HG02943 (cell line): ENCODE data around the gene CARD14.
"Not testable (repeated sequence)": the region's sequence is repeated elsewhere in the genome, so short reads cannot be mapped to it uniquely, and the experiment has no call there.

Experiments
- ATAC-seq: cut with Tn5 transposase; IDR thresholded peaks from one replicate; pipeline ENCODE4 v1.9.1; 2021; ENCODE audit warnings: mild to moderate bottlenecking, low read depth, moderate library complexity; ENCODE audit not compliant: unreplicated experiment

The CARD14 gene

DNA sequence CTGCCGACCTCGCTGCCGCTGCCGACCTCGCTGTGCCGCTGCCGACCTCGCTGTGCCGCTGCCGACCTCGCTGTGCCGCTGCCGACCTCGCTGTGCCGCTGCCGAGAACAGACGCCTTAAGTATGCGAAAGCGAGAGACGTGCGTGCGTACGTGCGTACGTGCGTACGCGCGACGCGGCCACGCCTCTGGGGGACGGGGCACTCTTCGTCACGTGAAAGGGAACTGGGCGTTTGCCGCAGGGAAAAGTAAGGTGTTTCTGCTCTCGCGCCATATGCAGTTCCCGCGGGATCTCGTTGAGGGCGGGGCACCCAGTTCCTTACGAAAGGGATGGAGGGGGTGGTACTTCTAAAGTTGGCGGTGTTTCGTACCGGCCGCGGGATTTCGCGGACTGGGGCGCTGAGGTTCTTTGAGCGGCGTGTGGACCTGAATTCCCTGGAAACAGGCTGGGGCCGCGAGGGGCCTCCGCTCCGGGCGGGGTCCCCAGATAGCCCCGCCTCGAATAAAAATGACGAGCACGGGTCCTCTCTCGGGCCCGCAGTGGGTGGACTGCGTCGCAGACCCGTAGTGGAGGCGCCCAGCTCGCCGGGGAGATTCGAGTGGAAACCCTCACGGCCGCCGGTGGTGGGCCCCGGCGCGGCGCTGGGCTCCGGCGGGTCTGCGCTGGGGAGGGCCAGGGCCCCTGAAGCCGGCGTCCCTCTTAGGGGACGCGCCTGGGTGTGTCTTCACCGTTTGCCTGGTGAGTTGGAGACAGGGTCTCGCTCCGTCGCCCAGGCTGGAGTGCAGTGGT, 22.6 kb upstream of the CARD14 start, which contains the start of gene EIF4A3:
EIF4A3 (minus strand) TSS at position 94 of the 788 bp plus-strand sequence. CDS start 167 bp downstream, outside the sequence.
- peak; percentile 79 for ATAC-seq

DNA sequence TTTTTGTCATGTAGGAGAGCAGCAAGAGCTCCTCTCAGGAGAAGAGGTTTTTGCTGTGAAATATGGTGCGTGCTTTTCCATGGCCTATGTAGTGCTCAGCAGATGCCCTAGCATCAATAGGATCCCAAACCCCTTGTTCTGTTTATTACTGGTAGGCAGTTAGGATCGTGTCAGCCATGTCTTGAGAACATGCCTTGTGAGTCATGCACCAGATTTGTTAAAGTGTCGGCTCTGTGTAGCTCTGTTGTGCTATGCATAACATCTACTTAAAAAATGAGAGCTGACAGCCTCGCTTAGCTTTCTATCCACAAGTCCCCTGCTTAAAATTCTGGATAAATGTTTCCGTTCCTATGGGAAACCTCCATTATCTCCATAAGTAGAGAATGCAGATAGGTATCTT, 18.5 kb upstream of the CARD14 start:
- no peak for ATAC-seq

DNA sequence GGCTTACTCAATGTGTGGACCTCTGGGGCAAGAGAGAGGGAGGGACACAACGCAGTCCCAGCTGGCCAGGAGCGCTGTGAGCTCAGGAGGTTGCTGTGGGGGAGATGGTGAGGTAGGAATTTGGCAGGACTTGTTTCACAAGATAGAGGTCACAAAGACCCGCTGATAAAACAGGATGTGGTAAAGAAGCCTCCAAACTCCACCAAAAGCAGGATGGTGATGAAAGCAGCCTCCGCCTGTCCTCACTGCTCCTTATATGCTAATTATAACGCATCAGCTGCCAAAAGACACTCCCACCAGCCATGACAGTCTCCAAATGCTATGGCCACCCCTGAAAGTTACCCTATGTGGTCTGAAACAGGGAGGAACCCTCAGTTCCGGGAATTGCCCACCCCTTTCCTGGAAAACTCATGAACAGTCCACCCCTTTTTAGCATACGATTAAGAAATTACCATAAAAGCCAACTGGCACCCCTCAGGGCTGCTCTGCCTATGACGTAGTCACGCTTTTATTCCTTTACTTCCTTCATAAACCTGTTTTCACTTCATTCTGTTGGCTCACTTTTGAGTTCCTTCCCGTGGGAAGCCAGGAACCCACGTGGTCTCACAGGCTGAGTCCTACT, 17.6 kb upstream of the CARD14 start:
- ATAC-seq: no peak

DNA sequence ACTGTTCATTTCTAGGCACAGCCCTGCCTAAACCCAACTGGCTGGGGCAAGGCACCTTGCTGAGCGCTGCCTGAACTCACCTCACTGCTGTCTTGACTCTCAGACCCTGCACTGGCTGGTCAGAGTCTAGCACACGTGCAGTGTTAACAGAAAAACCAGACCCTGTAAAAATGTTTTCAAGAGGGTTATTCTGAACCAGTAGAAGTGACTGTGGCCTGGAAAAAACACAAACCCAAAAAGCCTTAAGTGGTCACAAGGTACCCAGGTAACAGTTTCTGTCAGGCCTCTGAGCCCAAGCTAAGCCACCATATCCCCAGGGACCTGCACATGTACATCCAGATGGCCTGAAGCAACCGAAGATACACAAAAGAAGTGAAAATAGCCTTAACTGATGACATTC, 16.8 kb upstream of the CARD14 start:
- no peak for ATAC-seq

DNA sequence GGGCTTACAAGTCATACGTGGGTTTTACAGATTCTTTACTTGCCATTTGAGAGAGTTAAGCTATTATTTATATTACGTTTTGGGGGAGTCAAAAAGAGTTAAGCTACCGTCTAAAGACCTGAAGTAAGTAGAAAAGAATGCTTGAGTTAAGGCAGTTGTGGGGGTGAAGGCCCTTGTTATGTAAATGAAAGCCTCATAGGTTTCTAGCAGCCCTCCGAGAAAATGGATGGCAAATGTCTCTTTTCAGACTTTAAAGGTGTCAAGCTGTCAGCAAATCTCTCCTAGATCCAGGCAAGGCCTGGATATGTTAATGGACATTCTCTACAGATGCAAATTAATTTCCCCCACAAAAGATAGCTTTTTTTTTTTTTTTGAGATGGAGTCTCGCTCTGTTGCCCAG, 15.7 kb upstream of the CARD14 start:
- ATAC-seq: no peak

DNA sequence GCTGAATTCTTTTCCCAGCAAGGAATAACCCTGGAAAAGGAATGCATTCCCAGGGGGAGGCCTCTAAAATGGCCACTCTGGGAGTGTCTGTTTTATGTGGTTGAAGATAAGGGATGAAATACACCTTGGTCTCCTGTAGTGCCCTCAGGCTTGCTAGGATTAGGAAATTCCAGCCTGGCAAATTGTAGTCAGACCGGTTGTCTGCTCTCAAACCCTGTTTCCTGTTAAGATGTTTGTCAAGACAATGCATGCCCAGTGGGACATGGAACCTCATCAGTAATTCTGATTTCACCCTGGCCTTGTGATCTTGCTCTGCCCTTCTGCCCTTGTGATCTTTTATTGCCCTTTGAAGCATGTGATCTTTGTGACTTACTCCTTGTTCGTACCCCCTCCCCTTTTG, 14.2 kb upstream of the CARD14 start:
- not testable (repeated sequence) for ATAC-seq

DNA sequence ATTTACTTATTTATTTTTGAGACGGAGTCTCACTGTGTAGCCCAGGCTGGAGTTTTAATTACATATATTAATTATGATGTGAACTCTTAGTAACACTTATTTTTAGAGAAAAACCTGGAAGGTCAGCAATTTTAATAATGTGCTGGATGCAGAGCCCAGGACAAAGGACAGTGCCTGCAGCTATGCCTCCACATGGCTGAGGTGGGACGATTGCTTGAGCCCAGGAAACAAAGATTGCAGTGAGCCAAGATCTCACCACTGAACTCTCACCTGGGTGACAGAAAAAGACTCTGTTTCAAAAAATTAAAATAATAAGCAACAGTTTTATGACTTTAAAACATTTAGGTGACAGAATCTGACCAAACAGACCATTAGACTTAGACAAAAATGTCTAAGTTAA, 11.0 kb upstream of the CARD14 start:
- ATAC-seq: no peak

DNA sequence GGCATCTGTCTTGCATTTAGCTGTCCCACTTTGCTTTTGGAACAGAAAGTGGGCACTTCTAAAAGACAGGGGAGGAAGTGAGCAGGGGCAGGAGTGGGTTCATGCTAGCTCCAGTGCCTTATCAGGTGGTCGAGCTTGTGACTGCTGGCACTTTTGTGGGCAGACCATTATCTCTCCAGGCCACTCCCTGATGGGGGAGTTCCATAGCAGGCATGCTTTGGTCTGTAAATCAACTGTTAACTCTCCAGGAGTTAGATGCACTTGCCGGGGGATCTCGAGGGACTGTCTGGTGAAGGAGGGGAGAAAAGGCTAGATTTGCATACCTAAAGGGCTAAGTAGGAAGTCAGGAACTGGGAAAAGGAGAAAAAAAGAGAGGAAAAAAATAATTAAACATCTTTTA, 9.3 kb upstream of the CARD14 start:
- ATAC-seq: no peak

DNA sequence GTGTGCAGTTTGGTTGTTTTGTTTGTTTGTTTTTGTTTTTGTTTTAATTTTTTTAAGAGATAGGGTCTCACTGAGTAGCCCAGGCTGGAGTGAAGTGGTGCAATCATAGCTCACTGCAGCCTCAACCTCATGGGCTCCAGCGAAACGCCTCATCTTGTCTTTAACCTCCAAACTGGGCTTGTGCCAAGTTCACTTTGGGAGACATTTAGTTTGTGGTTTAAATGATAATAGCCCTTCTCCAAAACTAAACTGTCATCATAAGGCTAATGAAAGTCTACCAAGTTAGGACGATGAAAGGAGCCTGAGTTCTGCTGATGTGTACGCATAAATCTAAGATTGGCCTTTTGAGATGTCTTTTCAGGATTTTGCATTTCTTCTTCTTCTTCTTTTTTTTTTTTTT, 6.5 kb upstream of the CARD14 start:
- ATAC-seq: no peak

DNA sequence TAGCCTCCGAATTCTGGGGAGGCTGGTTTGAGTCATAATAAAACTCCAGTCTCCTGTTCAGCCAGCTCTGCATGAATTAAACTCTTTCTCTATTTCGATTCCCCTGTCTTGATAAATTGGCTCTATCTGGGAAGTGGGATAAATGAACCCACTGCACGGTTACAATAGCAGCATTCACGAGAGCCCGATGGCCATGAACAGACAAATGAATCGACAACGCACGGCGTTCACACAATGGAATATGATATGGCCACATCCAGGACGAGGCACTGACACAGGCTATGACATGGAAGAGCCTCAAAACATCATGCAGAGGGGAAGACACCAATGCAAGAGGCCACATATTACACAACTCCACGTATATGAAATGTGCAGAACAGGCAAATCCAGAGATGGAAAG, 5.6 kb upstream of the CARD14 start:
- no peak for ATAC-seq

DNA sequence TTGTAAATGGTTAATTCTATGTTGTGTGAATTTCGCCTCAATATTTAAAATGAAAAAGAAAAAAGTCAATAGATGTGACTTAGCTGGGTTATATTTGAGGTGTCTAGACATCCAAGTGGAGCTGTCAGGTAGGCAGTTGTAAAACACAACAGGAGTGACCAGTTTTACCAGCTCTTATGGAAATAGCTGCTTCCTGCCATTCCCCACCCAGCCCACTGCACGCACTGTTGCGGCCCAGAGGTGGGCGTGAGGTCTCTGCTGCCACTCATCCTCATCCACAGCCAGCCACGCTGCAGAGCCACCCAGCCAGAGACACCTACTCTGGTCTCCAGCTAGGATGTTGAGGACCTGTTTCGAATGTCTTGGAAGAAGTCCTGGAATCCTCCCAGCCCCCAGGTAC, 3.4 kb upstream of the CARD14 start:
- no peak for ATAC-seq

DNA sequence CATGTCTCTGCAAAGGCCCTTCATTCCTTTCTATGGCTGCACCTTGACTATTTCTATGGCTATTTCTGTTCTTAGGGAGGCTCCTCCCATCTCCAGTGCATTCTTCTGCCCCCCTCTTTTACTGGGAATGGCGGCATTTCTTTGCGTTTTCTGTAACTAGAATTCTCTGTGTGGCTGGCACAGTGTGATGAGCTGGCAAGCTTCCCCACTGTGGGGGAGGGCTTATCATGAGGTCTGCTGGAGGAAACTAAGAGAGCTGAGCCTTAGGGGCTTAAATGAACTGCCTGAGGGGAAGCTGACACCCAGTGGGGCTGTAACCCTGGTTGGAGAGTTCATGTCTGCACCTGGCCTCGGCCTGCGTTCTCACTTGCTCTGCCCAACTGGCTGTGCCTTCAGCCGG, 1.5 kb upstream of the CARD14 start:
- ATAC-seq: no peak

DNA sequence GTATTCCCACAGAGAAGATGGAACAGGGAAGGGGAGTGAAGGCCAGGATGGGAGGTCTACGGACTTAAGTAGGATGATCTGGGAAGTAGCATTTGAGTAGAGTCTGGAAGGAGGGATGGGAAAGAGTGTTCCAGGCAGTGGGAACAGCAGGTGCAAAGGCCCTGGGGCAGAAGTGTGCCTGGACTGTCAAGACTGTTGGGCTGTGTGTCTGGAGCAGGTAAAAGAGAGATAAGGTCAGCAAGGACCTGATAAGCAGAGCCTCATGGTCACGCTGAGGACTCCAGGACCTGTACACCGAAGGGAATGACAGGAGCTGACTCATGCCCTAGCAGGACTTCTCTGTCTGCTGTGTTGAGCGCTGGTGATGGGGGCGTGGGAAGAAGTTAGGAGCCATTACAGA, 723 bp upstream of the CARD14 start:
- no peak for ATAC-seq

DNA sequence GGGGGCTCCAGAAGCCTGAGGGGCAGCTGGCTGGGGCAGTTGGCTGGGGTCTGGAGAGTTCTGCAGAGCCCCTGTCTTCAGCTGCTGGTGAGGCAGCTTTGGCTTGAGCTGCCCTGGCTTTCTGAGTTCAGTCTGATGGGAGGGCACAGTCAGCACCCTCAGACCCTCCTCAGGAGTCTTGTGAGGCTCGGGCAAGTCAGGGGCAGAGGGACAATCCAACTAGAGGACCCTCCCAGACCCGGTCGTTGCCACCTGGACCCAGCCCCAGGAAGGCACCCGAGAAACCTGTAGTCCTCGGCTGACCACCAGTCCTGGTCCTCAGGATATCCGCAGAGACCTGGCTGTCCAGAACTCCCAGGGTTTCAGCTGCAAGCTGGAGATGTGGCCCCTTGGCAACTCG, 1.9 kb downstream of the CARD14 start:
- ATAC-seq: no peak

DNA sequence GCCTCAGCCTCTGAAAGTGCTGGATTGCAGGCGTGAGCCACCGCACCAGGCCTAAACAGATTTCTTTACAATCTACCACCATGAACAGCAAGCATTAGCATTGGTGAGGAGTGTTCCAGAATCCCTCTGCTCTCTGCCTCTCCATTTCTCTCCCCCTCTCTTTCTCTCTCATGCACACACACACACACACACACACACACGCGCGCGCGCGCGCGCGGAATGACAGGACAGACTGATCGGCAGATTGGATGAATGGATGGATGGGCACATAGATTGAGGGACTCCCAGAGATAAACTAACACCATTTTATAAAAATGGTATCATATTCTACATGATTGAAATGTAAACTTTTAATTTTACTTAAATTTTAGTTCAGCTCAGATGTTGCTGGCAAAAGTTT, 3.3 kb downstream of the CARD14 start:
- no peak for ATAC-seq

DNA sequence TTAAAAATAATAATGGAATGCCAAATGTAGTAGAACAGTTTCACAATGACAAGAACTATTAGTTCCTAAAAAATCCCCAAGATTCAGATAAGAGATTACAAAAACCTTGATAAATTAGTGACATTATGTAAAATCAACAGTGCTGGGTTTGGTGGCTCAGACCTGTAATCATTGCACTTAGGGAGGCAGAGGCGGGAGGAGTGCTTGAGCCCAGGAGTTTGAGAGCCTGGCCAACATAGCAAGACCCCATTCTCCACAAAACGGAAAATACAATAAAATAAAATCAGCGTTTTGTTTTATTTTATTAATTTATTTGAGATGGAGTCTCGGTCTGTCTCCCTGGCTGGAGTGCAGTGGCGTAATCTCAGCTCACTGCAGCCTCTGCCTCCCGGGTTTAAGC, 4.1 kb downstream of the CARD14 start:
- no peak for ATAC-seq

DNA sequence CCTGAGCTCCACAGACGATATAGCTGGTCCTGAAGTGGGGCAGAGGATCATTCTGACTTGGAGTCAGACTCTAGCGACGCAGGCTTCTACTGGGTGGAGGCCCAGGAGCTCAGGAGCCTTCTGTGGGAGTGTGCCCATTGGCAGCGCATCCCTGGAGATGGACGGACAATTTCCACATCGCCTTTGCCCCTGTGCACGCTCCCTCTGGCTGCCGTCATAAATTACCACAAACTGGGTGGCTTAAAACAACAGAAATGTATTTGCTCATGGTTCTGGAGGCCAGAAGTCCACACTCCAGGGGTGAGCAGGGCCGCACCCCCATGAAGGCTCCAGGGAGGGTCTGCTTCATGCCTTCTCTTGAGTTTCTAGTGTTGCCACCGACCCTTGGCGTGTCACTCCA, 6.9 kb downstream of the CARD14 start:
- no peak for ATAC-seq

DNA sequence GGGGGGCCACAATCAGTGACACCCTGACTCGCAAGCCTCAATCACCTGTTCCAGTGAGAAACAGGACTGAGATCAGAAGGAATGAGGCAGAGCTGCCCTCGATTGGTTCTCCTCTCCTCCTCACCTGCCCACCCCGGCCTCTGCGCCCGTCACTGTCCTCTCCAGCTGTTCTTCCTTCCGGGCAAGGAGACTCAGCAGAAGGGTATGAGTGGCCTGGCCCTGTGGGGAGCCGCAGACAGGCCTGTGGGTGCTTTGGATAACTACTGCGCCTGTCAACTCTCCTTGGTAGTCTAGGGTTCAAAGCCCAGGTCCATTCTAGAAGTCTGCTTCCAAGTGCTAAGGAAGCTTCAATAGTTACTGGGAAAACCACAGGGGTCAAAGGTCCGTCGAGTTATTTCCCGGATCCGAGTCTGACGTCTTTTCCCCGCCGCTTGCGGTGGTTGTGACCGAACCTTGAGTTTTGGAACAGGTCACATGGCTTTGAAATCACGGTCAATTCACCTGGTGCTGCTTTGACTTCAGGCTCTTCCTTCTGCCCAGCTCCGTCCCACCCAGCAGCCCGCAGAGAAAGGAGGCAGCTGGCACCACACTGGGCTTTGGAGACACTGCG, 8.3 kb downstream of the CARD14 start:
- ATAC-seq: no peak

DNA sequence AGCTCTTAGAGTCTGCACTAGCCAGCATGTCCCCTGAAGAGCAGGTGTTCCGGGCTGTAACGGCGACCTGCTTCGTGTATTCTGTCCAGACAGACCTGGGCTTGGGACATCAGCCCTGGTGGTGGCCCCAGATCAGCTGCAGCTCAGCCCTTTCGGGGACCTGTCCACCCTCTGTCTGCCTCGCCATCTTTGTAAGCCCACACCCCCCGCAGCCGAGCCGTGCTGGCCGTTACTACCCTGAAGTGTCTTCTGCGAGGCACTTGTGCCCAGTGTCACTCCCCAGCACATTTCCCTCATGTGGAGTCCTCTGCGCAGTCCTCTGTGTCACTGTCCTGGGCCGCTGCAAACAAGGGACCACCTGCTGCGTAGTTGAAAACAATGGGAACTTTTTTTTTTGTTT, 10.4 kb downstream of the CARD14 start:
- ATAC-seq: no peak

DNA sequence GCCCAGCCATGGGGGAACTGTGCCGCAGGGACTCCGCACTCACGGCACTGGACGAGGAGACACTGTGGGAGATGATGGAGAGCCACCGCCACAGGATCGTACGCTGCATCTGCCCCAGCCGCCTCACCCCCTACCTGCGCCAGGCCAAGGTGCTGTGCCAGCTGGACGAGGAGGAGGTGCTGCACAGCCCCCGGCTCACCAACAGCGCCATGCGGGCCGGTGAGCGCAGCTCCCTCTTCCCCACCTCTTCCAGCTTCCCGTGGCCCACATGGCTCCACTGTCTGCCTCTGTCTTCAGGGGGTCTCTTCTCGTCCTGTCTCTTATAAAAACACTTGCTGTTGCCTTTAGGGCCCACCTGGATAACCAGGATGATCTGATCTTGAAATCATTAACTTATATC, 11.6 kb downstream of the CARD14 start:
- no peak for ATAC-seq

DNA sequence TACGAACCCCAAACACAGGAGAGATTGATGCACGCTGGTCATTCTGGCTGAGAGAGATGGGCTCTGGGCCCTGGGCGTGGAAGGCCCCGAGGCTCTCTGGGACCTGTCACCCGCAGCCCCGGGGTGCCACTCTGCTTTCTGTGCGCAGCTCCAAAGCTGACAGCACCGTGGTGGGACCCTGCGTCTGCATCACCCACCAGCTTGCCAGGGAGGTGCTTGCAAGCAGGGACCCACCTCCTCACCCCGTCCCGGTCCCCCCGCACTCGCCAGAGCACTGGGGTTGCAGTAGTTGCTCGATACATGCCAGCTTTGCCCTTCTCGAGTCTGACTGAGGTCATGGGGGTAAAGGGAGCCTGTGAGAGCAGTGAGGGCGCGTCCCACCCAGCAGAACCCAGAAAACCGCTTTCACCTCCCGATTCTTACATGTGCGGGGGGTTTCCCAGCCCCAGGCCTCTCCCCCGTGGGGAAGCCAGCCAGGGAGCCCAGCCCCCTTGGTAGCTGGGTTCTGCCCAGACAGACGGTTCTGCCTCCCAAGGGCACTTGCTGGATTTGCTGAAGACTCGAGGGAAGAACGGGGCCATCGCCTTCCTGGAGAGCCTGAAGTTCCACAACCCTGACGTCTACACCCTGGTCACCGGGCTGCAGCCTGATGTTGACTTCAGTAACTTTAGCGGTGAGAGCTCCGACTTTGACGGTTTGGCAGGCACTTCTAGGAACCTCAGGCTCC, 12.5 kb downstream of the CARD14 start:
- ATAC-seq: no peak
